ENCODE results near the gene SMARCE1. TPM values are rescaled to one million over a fixed set of nuclear protein-coding genes. Genes with fewer than 3 reads are reported as not detected.

SMARCE1 gene
- total and polyA plus RNA-seq, 2 donors, result 109 to 126 TPM

GRCh38 chr17:40658396-40658795 is 10.8 kb upstream of the SMARCE1 start:
- Histone ChIP-seq H3K27me3 (ENCODE audit: control insufficient read depth in 2 of 2, insufficient read depth in 1 of 2, low read length in 1 of 2) (peaks cover 0 to 10% of the 10 kb centered on the region in 2 donors), H3K4me1 (ENCODE audit: control insufficient read depth in 2 of 2, insufficient read depth in 2 of 2, low read length in 2 of 2) (peaks cover 0 to 2% of the 10 kb centered on the region in 2 donors), H3K9me3 (ENCODE audit: control insufficient read depth in 2 of 2, insufficient read depth in 1 of 2, low read length in 1 of 2) (no peaks in the 10 kb centered on the region), H3K4me3 (ENCODE audit: low read length in 2 of 2) (no peak overlapping the region), H3K27ac (ENCODE audit: low read depth in 1 of 2, low read length in 1 of 2) (no peak overlapping the region), H3K36me3 (ENCODE audit: control insufficient read depth in 2 of 2, insufficient read depth in 2 of 2, low read length in 1 of 2) (no peaks in the 10 kb centered on the region)
- DNase-seq (ENCODE audit: low read depth in 6 of 9, low spot score in 9 of 9), result no peak

- H3K36me3 ChIP-seq (ENCODE audit: control insufficient read depth in 2 of 2, insufficient read depth in 2 of 2, low read length in 1 of 2), result peaks cover 0 to 2% of the 10 kb centered on the region in 2 donors
- no peak for DNase-seq (ENCODE audit: low read depth in 6 of 9, low spot score in 9 of 9)
- H3K4me1 ChIP-seq (ENCODE audit: control insufficient read depth in 2 of 2, insufficient read depth in 2 of 2, low read length in 2 of 2), result peaks cover 7 to 9% of the 10 kb centered on the region in 2 donors
- H3K27ac ChIP-seq (ENCODE audit: low read depth in 1 of 2, low read length in 1 of 2), result no peak overlapping the region
- no peak overlapping the region for H3K4me3 ChIP-seq (ENCODE audit: low read length in 2 of 2)
- H3K27me3 ChIP-seq (ENCODE audit: control insufficient read depth in 2 of 2, insufficient read depth in 1 of 2, low read length in 1 of 2), result no peaks in the 10 kb centered on the region
- 93% methylated on average over 5 of the region's 5 CpGs for WGBS
- peaks cover 0 to 4% of the 10 kb centered on the region in 2 donors for H3K9me3 ChIP-seq (ENCODE audit: control insufficient read depth in 2 of 2, insufficient read depth in 1 of 2, low read length in 1 of 2)
Observed at GRCh38 chr17:40651939-40652338, 4.3 kb upstream of the SMARCE1 start.

GRCh38 chr17:40648384-40648968 is 858 bp upstream of the SMARCE1 start:
- Histone ChIP-seq H3K4me3 (ENCODE audit: low read length in 2 of 2) (peak overlapping the region; percentile 84 to 97), H3K4me1 (ENCODE audit: control insufficient read depth in 2 of 2, insufficient read depth in 2 of 2, low read length in 2 of 2) (peaks cover 11 to 15% of the 10 kb centered on the region in 2 donors)
- 9% methylated on average over 28 of the region's 28 CpGs for WGBS

GRCh38 chr17:40646791-40647623 is 611 bp downstream of the SMARCE1 start:
- H3K4me1 ChIP-seq (ENCODE audit: control insufficient read depth in 2 of 2, insufficient read depth in 2 of 2, low read length in 2 of 2), result peaks cover 11 to 15% of the 10 kb centered on the region in 2 donors
- DNase-seq (ENCODE audit: low read depth in 6 of 9, low spot score in 9 of 9), result peak in 6 of 9 donors; percentile 4 to 86 (median 62)
- WGBS, result 18% methylated on average over 18 of the region's 18 CpGs

More at GRCh38 chr17:40648384-40648968, 858 bp upstream of the SMARCE1 start:
- peak overlapping the region; percentile 97 to 99 for H3K27ac ChIP-seq (ENCODE audit: low read depth in 1 of 2, low read length in 1 of 2)
- no peaks in the 10 kb centered on the region for H3K27me3 ChIP-seq (ENCODE audit: control insufficient read depth in 2 of 2, insufficient read depth in 1 of 2, low read length in 1 of 2)
- H3K36me3 ChIP-seq (ENCODE audit: control insufficient read depth in 2 of 2, insufficient read depth in 2 of 2, low read length in 1 of 2), result peaks cover 2 to 13% of the 10 kb centered on the region in 2 donors
- peaks cover 0 to 4% of the 10 kb centered on the region in 2 donors for H3K9me3 ChIP-seq (ENCODE audit: control insufficient read depth in 2 of 2, insufficient read depth in 1 of 2, low read length in 1 of 2)
- DNase-seq (ENCODE audit: low read depth in 6 of 9, low spot score in 9 of 9), result peak in 1 of 9 donors; percentile 32

GRCh38 chr17:40645943-40646342 is 1.7 kb downstream of the SMARCE1 start:
- peaks cover 0 to 4% of the 10 kb centered on the region in 2 donors for H3K9me3 ChIP-seq (ENCODE audit: control insufficient read depth in 2 of 2, insufficient read depth in 1 of 2, low read length in 1 of 2)
- WGBS, result 93% methylated on average over 2 of the region's 2 CpGs
- peaks cover 11 to 15% of the 10 kb centered on the region in 2 donors for H3K4me1 ChIP-seq (ENCODE audit: control insufficient read depth in 2 of 2, insufficient read depth in 2 of 2, low read length in 2 of 2)
- no peak for DNase-seq (ENCODE audit: low read depth in 6 of 9, low spot score in 9 of 9)
- no peaks in the 10 kb centered on the region for H3K27me3 ChIP-seq (ENCODE audit: control insufficient read depth in 2 of 2, insufficient read depth in 1 of 2, low read length in 1 of 2)
- no peak overlapping the region for H3K27ac ChIP-seq (ENCODE audit: low read depth in 1 of 2, low read length in 1 of 2)
- no peak overlapping the region for H3K4me3 ChIP-seq (ENCODE audit: low read length in 2 of 2)
- peaks cover 5 to 29% of the 10 kb centered on the region in 2 donors for H3K36me3 ChIP-seq (ENCODE audit: control insufficient read depth in 2 of 2, insufficient read depth in 2 of 2, low read length in 1 of 2)

More at GRCh38 chr17:40646791-40647623, 611 bp downstream of the SMARCE1 start:
- Histone ChIP-seq H3K36me3 (ENCODE audit: control insufficient read depth in 2 of 2, insufficient read depth in 2 of 2, low read length in 1 of 2) (peaks cover 5 to 25% of the 10 kb centered on the region in 2 donors), H3K9me3 (ENCODE audit: control insufficient read depth in 2 of 2, insufficient read depth in 1 of 2, low read length in 1 of 2) (peaks cover 0 to 4% of the 10 kb centered on the region in 2 donors), H3K4me3 (ENCODE audit: low read length in 2 of 2) (peak overlapping the region; percentile 84 to 97), H3K27ac (ENCODE audit: low read depth in 1 of 2, low read length in 1 of 2) (peak overlapping the region; percentile 97 to 99), H3K27me3 (ENCODE audit: control insufficient read depth in 2 of 2, insufficient read depth in 1 of 2, low read length in 1 of 2) (no peaks in the 10 kb centered on the region)

- peaks cover 11 to 15% of the 10 kb centered on the region in 2 donors for H3K4me1 ChIP-seq (ENCODE audit: control insufficient read depth in 2 of 2, insufficient read depth in 2 of 2, low read length in 2 of 2)
- DNase-seq (ENCODE audit: low read depth in 6 of 9, low spot score in 9 of 9), result no peak
- peaks cover 0 to 4% of the 10 kb centered on the region in 2 donors for H3K9me3 ChIP-seq (ENCODE audit: control insufficient read depth in 2 of 2, insufficient read depth in 1 of 2, low read length in 1 of 2)
- H3K27me3 ChIP-seq (ENCODE audit: control insufficient read depth in 2 of 2, insufficient read depth in 1 of 2, low read length in 1 of 2), result no peaks in the 10 kb centered on the region
- no peak overlapping the region for H3K27ac ChIP-seq (ENCODE audit: low read depth in 1 of 2, low read length in 1 of 2)
- H3K36me3 ChIP-seq (ENCODE audit: control insufficient read depth in 2 of 2, insufficient read depth in 2 of 2, low read length in 1 of 2), result peaks cover 7 to 35% of the 10 kb centered on the region in 2 donors
- H3K4me3 ChIP-seq (ENCODE audit: low read length in 2 of 2), result no peak overlapping the region
Observed at GRCh38 chr17:40645291-40645690, 2.3 kb downstream of the SMARCE1 start.

- DNase-seq (ENCODE audit: low read depth in 6 of 9, low spot score in 9 of 9), result no peak
- no peaks in the 10 kb centered on the region for H3K27me3 ChIP-seq (ENCODE audit: control insufficient read depth in 2 of 2, insufficient read depth in 1 of 2, low read length in 1 of 2)
- no peaks in the 10 kb centered on the region for H3K4me1 ChIP-seq (ENCODE audit: control insufficient read depth in 2 of 2, insufficient read depth in 2 of 2, low read length in 2 of 2)
- H3K27ac ChIP-seq (ENCODE audit: low read depth in 1 of 2, low read length in 1 of 2), result no peak overlapping the region
- no peaks in the 10 kb centered on the region for H3K9me3 ChIP-seq (ENCODE audit: control insufficient read depth in 2 of 2, insufficient read depth in 1 of 2, low read length in 1 of 2)
- WGBS, result 95% methylated on average over 2 of the region's 2 CpGs
- no peak overlapping the region for H3K4me3 ChIP-seq (ENCODE audit: low read length in 2 of 2)
- H3K36me3 ChIP-seq (ENCODE audit: control insufficient read depth in 2 of 2, insufficient read depth in 2 of 2, low read length in 1 of 2), result peaks cover 40 to 76% of the 10 kb centered on the region in 2 donors
Observed at GRCh38 chr17:40637931-40638330, 9.7 kb downstream of the SMARCE1 start.

- 95% methylated on average over 1 of the region's 1 CpG for WGBS
- Histone ChIP-seq H3K27me3 (ENCODE audit: control insufficient read depth in 2 of 2, insufficient read depth in 1 of 2, low read length in 1 of 2) (no peaks in the 10 kb centered on the region), H3K27ac (ENCODE audit: low read depth in 1 of 2, low read length in 1 of 2) (no peak overlapping the region), H3K4me1 (ENCODE audit: control insufficient read depth in 2 of 2, insufficient read depth in 2 of 2, low read length in 2 of 2) (no peaks in the 10 kb centered on the region), H3K9me3 (ENCODE audit: control insufficient read depth in 2 of 2, insufficient read depth in 1 of 2, low read length in 1 of 2) (no peaks in the 10 kb centered on the region), H3K4me3 (ENCODE audit: low read length in 2 of 2) (no peak overlapping the region), H3K36me3 (ENCODE audit: control insufficient read depth in 2 of 2, insufficient read depth in 2 of 2, low read length in 1 of 2) (peaks cover 49 to 82% of the 10 kb centered on the region in 2 donors)
- DNase-seq (ENCODE audit: low read depth in 6 of 9, low spot score in 9 of 9), result no peak
Observed at GRCh38 chr17:40633871-40634270, 13.7 kb downstream of the SMARCE1 start.

- 92% methylated on average over 9 of the region's 9 CpGs for WGBS
- H3K36me3 ChIP-seq (ENCODE audit: control insufficient read depth in 2 of 2, insufficient read depth in 2 of 2, low read length in 1 of 2), result peaks cover 51 to 83% of the 10 kb centered on the region in 2 donors
- DNase-seq (ENCODE audit: low read depth in 6 of 9, low spot score in 9 of 9), result no peak
- H3K27me3 ChIP-seq (ENCODE audit: control insufficient read depth in 2 of 2, insufficient read depth in 1 of 2, low read length in 1 of 2), result no peaks in the 10 kb centered on the region
- no peaks in the 10 kb centered on the region for H3K9me3 ChIP-seq (ENCODE audit: control insufficient read depth in 2 of 2, insufficient read depth in 1 of 2, low read length in 1 of 2)
- no peaks in the 10 kb centered on the region for H3K4me1 ChIP-seq (ENCODE audit: control insufficient read depth in 2 of 2, insufficient read depth in 2 of 2, low read length in 2 of 2)
- H3K4me3 ChIP-seq (ENCODE audit: low read length in 2 of 2), result no peak overlapping the region
- H3K27ac ChIP-seq (ENCODE audit: low read depth in 1 of 2, low read length in 1 of 2), result no peak overlapping the region
Observed at GRCh38 chr17:40632216-40632615, 15.4 kb downstream of the SMARCE1 start.

Data from thymus (tissue), 11 donors.